H9 (cell line): ENCODE results near the gene BTBD6. TPM values are rescaled to one million over a fixed set of nuclear protein-coding genes. Genes with fewer than 3 reads are reported as not detected.

Experiments used
- DNase-seq: peaks from one replicate; pipeline ENCODE4 v3.0.0-alpha.2; 2017
- H2AFZ ChIP-seq: one replicate; pipeline ENCODE4 v1.6.1; 2013; ENCODE audit warnings: mild to moderate bottlenecking, low read length, control low read depth, moderate library complexity
- H2AK5ac ChIP-seq: 2 replicates; pipeline ENCODE4 v1.6.1; 2013; ENCODE audit warnings: low read length, control low read depth, mixed read lengths; ENCODE audit not compliant: insufficient read length
- H2BK120ac ChIP-seq: one replicate; pipeline ENCODE4 v1.6.1; 2013; ENCODE audit warnings: low read depth, mild to moderate bottlenecking, low read length, control low read depth, inconsistent platforms; ENCODE audit not compliant: poor library complexity, severe bottlenecking
- H2BK12ac ChIP-seq: 2 replicates; pipeline ENCODE4 v1.6.1; 2013; ENCODE audit warnings: low read length, control low read depth, mixed read lengths, low read depth; ENCODE audit not compliant: insufficient read length
- H2BK15ac ChIP-seq: 2 replicates; pipeline ENCODE4 v1.6.1; 2013; ENCODE audit warnings: low read depth, low read length, control low read depth
- H2BK20ac ChIP-seq: one replicate; pipeline ENCODE4 v1.6.1; 2013; ENCODE audit warnings: low read depth, mild to moderate bottlenecking, low read length, control low read depth, inconsistent platforms; ENCODE audit not compliant: poor library complexity, severe bottlenecking
- H2BK5ac ChIP-seq: 2 replicates; pipeline ENCODE4 v1.6.1; 2013; ENCODE audit warnings: low read length, control low read depth, mixed read lengths; ENCODE audit not compliant: insufficient read length
- H3K14ac ChIP-seq: 2 replicates; pipeline ENCODE4 v1.6.1; 2013; ENCODE audit warnings: low read length, control low read depth; ENCODE audit not compliant: insufficient read depth
- H3K18ac ChIP-seq: 2 replicates; pipeline ENCODE4 v1.6.1; 2013; ENCODE audit warnings: low read depth, mild to moderate bottlenecking, mixed read lengths, low read length, control low read depth; ENCODE audit not compliant: insufficient read length
- H3K23ac ChIP-seq: 2 replicates; pipeline ENCODE4 v1.6.1; 2013; ENCODE audit warnings: low read length, control low read depth, mixed read lengths, low read depth; ENCODE audit not compliant: insufficient read length
- H3K23me2 ChIP-seq: 2 replicates; pipeline ENCODE4 v1.6.1; 2013; ENCODE audit warnings: low read depth, mild to moderate bottlenecking, mixed read lengths, low read length, control low read depth; ENCODE audit not compliant: insufficient read length, poor library complexity, severe bottlenecking
- H3K27ac ChIP-seq: 2 replicates; pipeline ENCODE4 v1.5.1; 2013; ENCODE audit warnings: low read length, control low read depth, mixed read lengths, low read depth; ENCODE audit not compliant: insufficient read length
- H3K27me3 ChIP-seq: 2 replicates; pipeline ENCODE4 v1.6.1; 2013; ENCODE audit warnings: low read length, control low read depth, inconsistent platforms; ENCODE audit not compliant: insufficient read depth
- H3K4ac ChIP-seq: 2 replicates; pipeline ENCODE4 v1.6.1; 2013; ENCODE audit warnings: low read depth, mild to moderate bottlenecking, control low read depth, inconsistent platforms, low read length, moderate library complexity
- H3K4me1 ChIP-seq: 2 replicates; pipeline ENCODE4 v1.6.1; 2013; ENCODE audit warnings: low read length, control low read depth, inconsistent platforms; ENCODE audit not compliant: insufficient read depth
- H3K4me2 ChIP-seq: 2 replicates; pipeline ENCODE4 v1.6.1; 2013; ENCODE audit warnings: low read length, control low read depth, mixed read lengths; ENCODE audit not compliant: insufficient read length, insufficient read depth
- H3K56ac ChIP-seq: 2 replicates; pipeline ENCODE4 v1.6.1; 2013; ENCODE audit warnings: low read depth, mild to moderate bottlenecking, mixed read lengths, low read length, control low read depth; ENCODE audit not compliant: insufficient read length
- H3K79me1 ChIP-seq: 2 replicates; pipeline ENCODE4 v1.6.1; 2013; ENCODE audit warnings: low read depth, mild to moderate bottlenecking, moderate library complexity, low read length, control low read depth, inconsistent platforms; ENCODE audit not compliant: insufficient read depth, poor library complexity, severe bottlenecking
- H3K79me2 ChIP-seq: 2 replicates; pipeline ENCODE4 v1.6.1; 2013; ENCODE audit warnings: low read length, control low read depth, inconsistent platforms; ENCODE audit not compliant: insufficient read depth
- H3K9ac ChIP-seq: 2 replicates; pipeline ENCODE4 v1.6.1; 2013; ENCODE audit warnings: low read length, control low read depth, mixed read lengths; ENCODE audit not compliant: insufficient read length; ENCODE audit errors: extremely low read depth
- H3K9me3 ChIP-seq: one replicate; pipeline ENCODE4 v1.6.1; 2013; ENCODE audit warnings: low read depth, low read length, inconsistent platforms; ENCODE audit not compliant: control insufficient read depth
- H3T11ph ChIP-seq: one replicate; pipeline ENCODE4 v1.6.1; 2013; ENCODE audit warnings: mild to moderate bottlenecking, low read length, control low read depth, inconsistent platforms
- H4K20me1 ChIP-seq: one replicate; pipeline ENCODE4 v1.6.1; 2013; ENCODE audit not compliant: control insufficient read depth, insufficient read length, insufficient read depth
- H4K5ac ChIP-seq: 2 replicates; pipeline ENCODE4 v1.6.1; 2013; ENCODE audit warnings: low read depth, mild to moderate bottlenecking, mixed read lengths, low read length, control low read depth; ENCODE audit not compliant: insufficient read length
- H4K8ac ChIP-seq: replicated peaks from 2 replicates; pipeline ENCODE4 v1.6.1; 2013; ENCODE audit warnings: low read length, control low read depth, mixed read lengths, low read depth; ENCODE audit not compliant: insufficient read length
- H4K91ac ChIP-seq: 2 replicates; pipeline ENCODE4 v1.6.1; 2013; ENCODE audit warnings: low read depth, mild to moderate bottlenecking, moderate library complexity, mixed read lengths, low read length, control low read depth; ENCODE audit not compliant: insufficient read length
- H3K27ac Mint-ChIP-seq, 3 experiments: 2 replicates in 2 of 3; 3 replicates in 1 of 3; pipeline ENCODE4 v1.8.0; 2020 to 2021; ENCODE audit warnings: mixed read lengths in 3 of 3, mild to moderate bottlenecking in 1 of 3, moderate library complexity in 1 of 3
- H3K27me3 Mint-ChIP-seq: 2 replicates; pipeline ENCODE4 v1.8.0; 2021; ENCODE audit warnings: low read depth, mild to moderate bottlenecking, moderate library complexity, mixed read lengths
- H3K36me3 Mint-ChIP-seq, 3 experiments: 2 replicates in 2 of 3; 3 replicates in 1 of 3; pipeline ENCODE4 v1.8.0; 2020 to 2021; ENCODE audit warnings: low read depth in 3 of 3, mixed read lengths in 3 of 3; ENCODE audit not compliant: insufficient read depth in 1 of 3
- H3K4me1 Mint-ChIP-seq, 2 experiments: 2 replicates each; pipeline ENCODE4 v1.8.0; 2020; ENCODE audit warnings: mixed read lengths in 2 of 2
- H3K4me3 Mint-ChIP-seq, 2 experiments: 2 replicates in 1 of 2; 3 replicates in 1 of 2; pipeline ENCODE4 v1.8.0; 2020 to 2021; ENCODE audit warnings: mild to moderate bottlenecking in 2 of 2, mixed read lengths in 2 of 2, moderate library complexity in 1 of 2
- H3K9me3 Mint-ChIP-seq, 2 experiments: 2 replicates in 1 of 2; 3 replicates in 1 of 2; pipeline ENCODE4 v1.8.0; 2020; ENCODE audit warnings: mild to moderate bottlenecking in 2 of 2, mixed read lengths in 2 of 2, moderate library complexity in 1 of 2
- whole genome bisulfite sequencing: extraction: QIAGEN DNeasy Blood & Tissue Kit; methylation state at CpG from one replicate; pipeline ENCODE4 v1.1.7; 2013; ENCODE audit warnings: missing lambda C conversion rate, low lambda C conversion rate, mixed read lengths; ENCODE audit not compliant: insufficient read length; ENCODE audit errors: extremely low coverage; 5-methylcytosine and 5-hydroxymethylcytosine counted together
- total RNA-seq: library from RNA; stranded (reverse); gene quantifications from 2 replicates; pipeline ENCODE4 v1.2.1, GENCODE V29; 2021
- TF ChIP-seq, protein P1 (sequence below): fragments of 200-600 bp; sonication (generic); conservative IDR thresholded peaks from 3 replicates; pipeline ENCODE4 v1.8.0; 2021; ENCODE audit warnings: antibody characterized with exemption, mild to moderate bottlenecking

Gene BTBD6
- total RNA-seq, 1 experiment from 2014 or later, result 23.3 TPM

DNA sequence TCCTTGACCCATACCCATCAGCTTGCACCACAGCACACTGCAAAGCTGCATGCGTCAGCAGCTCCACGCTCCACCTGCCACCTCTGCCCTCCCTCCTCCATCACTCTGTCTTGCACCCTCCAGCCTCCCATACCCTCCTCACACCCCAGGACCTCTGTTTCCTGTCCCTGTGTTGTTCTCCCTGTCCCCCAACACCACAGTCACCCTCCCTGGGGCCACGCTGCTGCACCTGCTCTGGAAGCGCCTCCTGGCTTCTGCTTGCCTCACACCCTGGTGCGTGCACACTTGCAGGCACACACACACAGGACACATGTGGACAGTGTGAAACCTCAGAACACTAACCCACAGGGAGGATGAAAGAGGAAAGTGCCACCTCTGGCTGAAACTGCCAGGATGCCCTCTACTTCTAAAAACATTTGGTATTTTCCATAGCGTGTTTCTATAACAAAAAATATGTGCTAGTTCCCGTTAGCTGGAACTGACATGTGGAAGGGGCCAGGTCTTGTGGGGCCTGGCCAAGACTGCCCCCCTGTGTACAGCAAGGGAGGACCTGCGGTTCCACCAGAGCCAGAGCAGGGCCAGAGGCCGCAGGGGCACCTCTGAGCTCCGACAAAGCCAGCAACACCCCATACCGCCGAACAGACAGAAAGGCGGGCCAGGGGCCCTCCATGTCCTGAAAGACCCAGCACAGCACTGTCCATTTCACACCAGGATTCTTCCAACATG lies 42.5 kb downstream of the BTBD6 start:
- Histone ChIP-seq H3K27me3 (no peaks in the 10 kb centered on the region), H3K4ac (no peak overlapping the region), H2BK15ac (no peak overlapping the region), H2BK5ac (no peak overlapping the region), H3K79me2 (peaks cover 5% of the 10 kb centered on the region; the same call in 1 of the 2 replicates), H4K5ac (no peak overlapping the region), H2BK20ac (no peak overlapping the region), H3K23ac (no peak overlapping the region), H3K56ac (no peak overlapping the region), H3T11ph (no peak overlapping the region), H2BK12ac (no peak overlapping the region), H2BK120ac (no peak overlapping the region), H3K79me1 (no peaks in the 10 kb centered on the region), H3K23me2 (no peaks in the 10 kb centered on the region), H2AK5ac (no peak overlapping the region), H4K8ac (no peak overlapping the region), H3K27ac (no peak overlapping the region), H4K20me1 (no peaks in the 10 kb centered on the region), H4K91ac (no peak overlapping the region), H3K18ac (no peak overlapping the region), H3K14ac (no peak overlapping the region; the same call in 1 of the 2 replicates), H2AFZ (no peak overlapping the region), H3K9ac (no peak overlapping the region), H3K4me1 (no peaks in the 10 kb centered on the region), H3K4me2 (no peak overlapping the region), H3K9me3 (no peaks in the 10 kb centered on the region)
- H3K27me3 Mint-ChIP-seq, result no peaks in the 10 kb centered on the region
- DNase-seq, result no peak
- no peak overlapping the region for H3K4me3 Mint-ChIP-seq
- H3K36me3 Mint-ChIP-seq, result peaks cover 0 to 1% (median 0%) of the 10 kb centered on the region in 3 experiments; a peak in 2 of 7 replicates
- no CpG with 5 or more reads among the region's 13 CpGs for WGBS
- no peaks in the 10 kb centered on the region for H3K9me3 Mint-ChIP-seq
- peak overlapping the region in 2 of 3 experiments; percentile 15 to 68; a peak in 2 of 7 replicates for H3K27ac Mint-ChIP-seq
- TF ChIP-seq, protein P1, sequence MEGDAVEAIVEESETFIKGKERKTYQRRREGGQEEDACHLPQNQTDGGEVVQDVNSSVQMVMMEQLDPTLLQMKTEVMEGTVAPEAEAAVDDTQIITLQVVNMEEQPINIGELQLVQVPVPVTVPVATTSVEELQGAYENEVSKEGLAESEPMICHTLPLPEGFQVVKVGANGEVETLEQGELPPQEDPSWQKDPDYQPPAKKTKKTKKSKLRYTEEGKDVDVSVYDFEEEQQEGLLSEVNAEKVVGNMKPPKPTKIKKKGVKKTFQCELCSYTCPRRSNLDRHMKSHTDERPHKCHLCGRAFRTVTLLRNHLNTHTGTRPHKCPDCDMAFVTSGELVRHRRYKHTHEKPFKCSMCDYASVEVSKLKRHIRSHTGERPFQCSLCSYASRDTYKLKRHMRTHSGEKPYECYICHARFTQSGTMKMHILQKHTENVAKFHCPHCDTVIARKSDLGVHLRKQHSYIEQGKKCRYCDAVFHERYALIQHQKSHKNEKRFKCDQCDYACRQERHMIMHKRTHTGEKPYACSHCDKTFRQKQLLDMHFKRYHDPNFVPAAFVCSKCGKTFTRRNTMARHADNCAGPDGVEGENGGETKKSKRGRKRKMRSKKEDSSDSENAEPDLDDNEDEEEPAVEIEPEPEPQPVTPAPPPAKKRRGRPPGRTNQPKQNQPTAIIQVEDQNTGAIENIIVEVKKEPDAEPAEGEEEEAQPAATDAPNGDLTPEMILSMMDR, result peak; percentile 44
- peaks cover 0 to 7% of the 10 kb centered on the region in 2 experiments; a peak in 1 of 4 replicates for H3K4me1 Mint-ChIP-seq
